HG03280 (cell line): Measurements from ENCODE around the gene WNT1.
A peak's percentile ranks its signal among the peaks of the same experiment; 100 is the strongest.

Experiments used
- ATAC-seq: cut with Tn5 transposase; IDR thresholded peaks from one replicate; pipeline ENCODE4 v1.9.1; 2021; ENCODE audit warnings: mild to moderate bottlenecking, moderate library complexity; ENCODE audit not compliant: unreplicated experiment

WNT1 gene

GRCh38 chr12:48999371-49000131 is 21.4 kb downstream of the WNT1 start, which contains the start of gene DDN:
Gene DDN (minus strand): TSS chr12:48999375. CDS start chr12:48999287, 88 bp downstream.
- ATAC-seq: peak; percentile 35

- no peak for ATAC-seq
These were observed 22.2 kb downstream of the WNT1 start for GRCh38 chr12:49000346-49000745.

GRCh38 chr12:49008943-49009342 is 30.8 kb downstream of the WNT1 start:
- ATAC-seq: no peak

DNA sequence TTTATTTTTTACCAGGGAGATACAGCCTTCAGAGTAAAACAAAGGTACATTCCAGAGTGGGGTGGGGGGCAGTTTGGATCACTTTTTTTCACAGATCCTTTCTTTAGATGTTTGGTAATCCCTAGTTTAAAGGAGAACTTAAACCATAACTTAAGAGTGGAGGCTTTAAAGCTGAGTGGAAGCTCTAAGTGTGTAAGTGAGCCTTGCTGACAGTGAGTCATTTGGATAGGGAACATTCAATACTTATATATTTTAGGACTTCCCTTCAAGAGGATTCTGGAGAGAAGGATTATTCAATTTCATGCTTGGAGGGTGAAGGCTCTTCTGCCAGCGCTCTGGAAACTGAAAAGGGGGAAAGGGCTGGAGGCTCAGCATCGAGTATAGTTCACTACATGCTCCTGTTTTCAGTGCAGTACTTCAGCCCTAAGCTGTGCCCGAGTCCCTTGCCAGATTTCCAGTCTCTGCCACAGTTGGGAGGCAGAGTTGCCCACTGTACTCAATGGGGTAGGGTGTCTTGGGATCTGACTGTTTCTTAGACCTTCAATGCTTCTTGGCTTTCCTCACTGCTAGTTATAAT is 32.1 kb downstream of the WNT1 start:
- ATAC-seq: no peak

- ATAC-seq: no peak
These were observed 34.6 kb downstream of the WNT1 start for GRCh38 chr12:49012739-49013138.

DNA sequence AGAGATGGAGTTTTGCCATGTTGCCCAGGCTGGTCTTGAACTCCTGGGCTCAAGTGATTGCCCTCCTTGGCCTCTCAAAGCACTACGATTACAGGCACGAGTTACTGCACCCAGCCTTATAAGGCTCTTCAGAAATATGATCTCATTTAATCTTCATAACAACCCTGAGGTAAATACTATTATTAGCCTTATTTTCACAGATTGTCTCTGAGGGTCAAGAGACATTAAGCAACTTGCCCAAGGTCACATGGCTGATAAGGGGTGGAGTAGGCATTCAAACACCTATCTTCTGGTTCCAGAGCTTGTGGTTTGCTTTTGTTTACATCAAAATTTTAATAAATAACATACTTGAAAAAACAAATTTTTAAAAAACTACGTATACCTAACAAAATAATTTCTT is 35.3 kb downstream of the WNT1 start:
- no peak for ATAC-seq

DNA sequence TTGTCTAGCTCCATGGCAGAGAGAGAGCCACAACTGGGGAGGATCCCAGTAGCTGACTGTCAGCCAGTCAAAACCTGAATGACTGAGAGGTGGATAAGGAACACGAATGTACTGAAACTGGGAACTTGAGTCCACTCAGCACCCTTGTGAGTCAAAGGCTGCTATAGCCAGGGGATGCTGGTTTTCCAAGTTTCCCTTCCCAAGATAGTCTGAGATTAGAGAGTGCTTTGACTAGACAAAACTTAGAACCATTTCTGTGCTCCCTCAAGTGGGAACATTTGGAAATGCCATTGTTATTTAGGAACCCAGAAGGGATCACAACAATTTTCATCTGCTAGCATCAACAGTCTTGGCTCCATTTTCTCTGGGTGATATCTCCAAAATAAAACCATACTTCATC is 36.4 kb downstream of the WNT1 start:
- ATAC-seq: no peak

- no peak for ATAC-seq
These were observed 37.1 kb downstream of the WNT1 start for GRCh38 chr12:49015196-49015595.

DNA sequence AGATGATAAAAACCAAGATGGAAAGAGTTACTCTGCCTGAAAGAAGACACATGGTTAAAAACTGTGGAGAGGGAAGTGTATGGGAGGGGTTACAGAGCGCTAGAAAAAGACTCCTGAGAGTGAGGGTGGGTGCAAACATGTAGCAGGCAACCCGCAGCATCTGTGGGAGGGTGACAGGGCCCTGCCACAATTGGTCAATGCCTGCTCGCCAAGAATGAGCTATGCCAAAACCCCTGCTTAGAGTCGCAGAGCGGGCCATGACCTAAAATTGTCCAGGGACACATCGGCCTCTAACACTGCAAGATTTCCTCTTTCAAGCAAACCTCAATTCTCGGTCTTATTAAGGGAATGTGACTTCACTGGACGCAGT is 39.8 kb downstream of the WNT1 start:
- ATAC-seq: peak; percentile 9

DNA sequence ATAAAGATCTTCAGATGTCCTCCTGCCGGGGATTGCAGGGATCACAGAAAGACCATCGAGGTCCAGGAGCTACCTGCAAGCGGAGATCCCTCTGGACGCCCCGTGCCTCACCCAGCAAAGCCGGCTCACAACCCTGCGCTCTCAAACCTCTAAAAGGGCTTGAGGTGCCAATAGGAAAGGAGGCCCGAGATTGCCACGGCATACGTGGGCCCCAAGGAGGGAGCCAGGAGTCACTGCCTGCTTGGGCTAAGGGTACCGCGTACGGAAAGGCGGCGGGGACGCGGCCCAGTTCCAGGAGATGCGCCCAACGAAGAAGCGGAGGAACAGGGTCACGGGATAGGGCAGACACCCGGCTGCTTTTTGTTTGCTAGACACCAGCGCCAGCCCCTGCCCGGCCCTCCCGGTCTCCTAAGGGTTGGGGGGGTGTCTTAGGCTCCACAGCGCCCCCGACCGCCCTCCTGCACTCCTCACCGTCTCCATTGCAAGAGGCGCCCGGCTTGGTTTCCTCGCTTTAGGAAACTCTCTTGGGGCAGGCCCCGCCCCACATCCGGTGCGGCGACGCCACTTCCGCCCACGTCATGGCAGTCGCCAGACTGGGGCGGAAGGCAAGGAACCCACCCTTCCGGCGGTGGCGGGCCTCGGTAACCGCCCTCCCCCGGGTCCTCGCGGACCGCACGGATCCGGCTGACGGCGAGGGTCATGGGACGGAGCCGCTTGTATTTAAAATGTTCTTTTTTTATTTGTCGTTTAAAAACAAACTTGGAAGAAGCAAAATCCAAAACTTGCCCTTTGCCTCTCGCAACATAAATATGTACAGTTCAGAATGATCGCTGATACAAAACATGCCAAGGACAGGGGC is 40.4 kb downstream of the WNT1 start, which contains the start of gene PRKAG1:
TSS of gene PRKAG1 (minus strand) at position 516 of the 859 bp plus-strand sequence. CDS start at position 480, 36 bp downstream.
- ATAC-seq: peak; percentile 91

DNA sequence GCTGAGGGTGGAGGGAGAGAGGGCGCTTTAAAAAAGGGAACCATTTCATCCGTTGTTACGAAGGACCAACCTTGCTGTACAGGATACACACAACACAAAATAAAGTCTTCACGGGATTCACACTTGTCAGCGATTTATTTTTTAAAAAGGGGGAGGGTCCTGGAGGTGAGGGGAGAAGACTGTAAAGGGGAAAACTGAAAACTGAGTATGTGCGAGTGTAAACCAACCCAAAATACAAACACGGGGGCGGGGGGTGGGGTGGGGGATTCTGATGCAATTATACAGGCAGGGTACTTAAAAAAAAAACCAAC is 41.0 kb downstream of the WNT1 start:
- no peak for ATAC-seq

DNA sequence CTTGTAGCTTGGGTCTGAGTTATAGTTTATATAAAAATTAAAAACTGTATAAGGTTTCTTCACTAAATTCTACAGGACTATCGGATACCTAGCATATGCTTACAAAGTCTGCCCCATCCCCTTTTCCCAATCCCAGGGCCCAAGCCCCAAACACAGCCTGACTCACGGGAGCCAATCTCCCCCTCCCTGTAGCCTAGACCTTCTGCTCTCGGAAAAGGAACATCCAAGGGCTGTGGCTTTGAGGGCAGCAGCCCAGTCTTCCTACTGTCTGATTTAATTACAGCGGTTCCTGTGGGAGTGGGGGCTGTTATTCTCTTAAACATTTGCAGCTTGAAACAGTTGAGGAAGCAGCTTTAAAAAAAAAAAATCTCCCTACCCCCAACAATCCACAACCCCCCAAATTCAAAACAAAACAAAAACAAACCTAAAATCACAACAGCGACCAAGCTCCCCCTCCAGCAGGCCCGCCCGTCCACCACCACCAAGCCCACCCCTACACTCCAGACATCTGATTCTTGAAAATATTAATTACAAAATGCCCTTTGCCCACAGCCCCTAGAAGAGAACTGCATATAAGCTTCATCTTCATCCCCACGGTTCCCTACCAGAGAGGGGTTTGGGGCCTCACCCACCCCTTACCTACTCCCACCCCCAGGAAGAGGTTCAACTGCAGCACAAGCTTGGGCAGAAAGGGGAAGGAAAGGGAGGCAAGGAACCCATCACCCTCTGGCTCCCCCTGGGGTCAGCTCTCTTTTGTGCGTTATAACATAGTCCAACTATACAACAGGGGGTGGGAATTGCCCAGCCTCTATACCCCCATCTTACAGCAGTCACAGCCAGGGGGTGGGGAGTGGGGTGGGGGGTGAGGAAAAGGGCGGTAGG is 41.6 kb downstream of the WNT1 start:
- no peak for ATAC-seq

GRCh38 chr12:49020441-49020840 is 42.3 kb downstream of the WNT1 start:
- ATAC-seq: no peak

DNA sequence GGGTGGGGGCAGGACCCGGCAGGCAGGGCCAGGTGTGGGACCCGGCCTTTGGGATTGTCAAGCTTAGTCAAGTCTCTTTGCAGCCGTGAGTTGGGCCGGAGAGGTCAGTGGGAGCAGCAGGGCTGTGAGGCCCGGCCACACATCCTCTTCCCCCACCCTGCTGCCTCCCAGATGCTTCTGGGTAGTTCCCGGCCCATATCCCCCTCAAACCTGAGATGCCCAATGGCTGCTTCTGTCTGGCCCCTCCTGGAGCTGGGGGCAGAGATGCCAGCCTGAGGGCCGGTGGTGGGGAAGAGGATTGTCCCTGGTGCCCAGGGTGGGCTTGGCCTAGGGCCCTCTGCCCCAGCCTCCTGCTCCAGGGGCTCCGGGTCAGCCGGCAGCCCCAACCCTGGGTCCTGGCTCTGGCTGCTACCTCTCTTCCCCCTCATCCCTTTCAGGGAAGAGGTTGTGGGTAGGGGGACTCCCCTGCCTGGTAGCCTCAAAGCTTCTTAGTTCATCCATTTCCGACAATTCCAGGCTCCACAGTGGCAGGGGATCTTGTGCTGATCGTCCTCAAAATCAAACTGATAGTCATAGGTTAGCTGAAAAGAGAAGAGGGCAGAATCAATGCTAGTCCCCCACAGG is 43.3 kb downstream of the WNT1 start:
- ATAC-seq: no peak

DNA sequence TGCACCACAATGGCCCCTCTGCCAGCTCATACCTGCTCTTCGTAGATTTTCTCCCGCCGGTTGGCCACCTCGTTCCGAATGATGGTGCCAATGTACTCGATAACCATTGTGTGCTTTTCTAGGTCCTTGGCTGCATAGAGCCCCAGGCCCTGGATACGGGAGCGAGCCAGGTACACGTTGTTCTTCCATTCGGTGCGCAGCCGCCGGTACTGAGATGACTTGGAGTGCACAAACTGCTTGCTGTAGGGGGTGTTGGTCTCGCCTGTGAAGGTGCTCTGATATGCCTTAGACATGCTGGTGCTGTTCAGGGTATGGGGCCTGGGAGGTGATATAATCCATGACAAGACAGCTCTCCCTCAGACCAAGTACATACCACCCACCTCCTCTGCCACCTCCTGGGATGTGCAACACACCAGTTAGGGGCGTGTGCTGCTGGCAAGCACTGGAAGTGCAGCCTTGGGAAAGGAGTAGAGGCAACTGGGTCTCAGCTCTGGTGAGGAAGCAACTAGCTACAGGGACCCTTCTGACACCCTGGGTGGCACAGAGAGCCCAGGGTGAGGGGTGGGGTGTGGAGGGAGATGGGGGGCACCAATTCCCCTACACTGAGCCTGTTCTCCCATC is 44.5 kb downstream of the WNT1 start:
- no peak for ATAC-seq

DNA sequence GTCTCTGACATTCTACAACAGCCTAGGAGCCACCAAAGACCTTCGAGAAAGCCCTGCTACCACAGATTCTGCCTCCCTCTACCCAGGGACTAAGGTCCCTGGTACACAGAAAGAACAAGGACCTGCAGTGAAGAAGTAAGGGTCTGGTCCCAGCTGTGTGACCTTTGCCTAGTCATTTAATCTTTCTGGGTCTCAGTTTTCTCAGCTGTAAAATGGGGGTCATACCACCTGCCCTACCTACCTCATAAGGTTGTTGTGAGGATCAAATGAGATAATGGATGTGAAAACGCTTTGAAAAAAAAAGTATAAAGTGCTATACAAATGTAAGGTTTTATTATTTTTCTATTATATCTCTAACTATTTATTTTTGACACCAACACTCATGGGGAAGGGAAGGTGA is 45.7 kb downstream of the WNT1 start:
- no peak for ATAC-seq

DNA sequence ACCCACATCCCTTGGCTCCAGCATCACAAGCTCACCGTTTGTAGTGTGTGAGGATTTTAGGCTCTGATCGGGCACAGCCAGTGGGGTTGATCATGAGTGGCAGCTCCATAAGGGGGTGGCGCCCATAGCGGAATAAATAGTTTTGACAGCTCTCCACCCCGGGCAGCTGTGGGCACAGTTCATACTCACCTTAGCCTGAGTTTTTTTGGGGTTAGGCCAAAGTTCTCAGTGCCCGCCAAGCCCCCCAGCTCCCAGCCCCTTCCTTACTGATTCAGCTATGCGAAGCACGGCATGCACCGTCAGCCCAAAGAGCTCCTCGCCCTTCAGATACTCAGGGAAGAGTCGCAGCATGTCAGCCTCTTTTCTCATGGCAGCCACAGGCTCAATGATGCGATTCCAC is 46.4 kb downstream of the WNT1 start:
- ATAC-seq: no peak

GRCh38 chr12:49025463-49025862 is 47.3 kb downstream of the WNT1 start:
- no peak for ATAC-seq

DNA sequence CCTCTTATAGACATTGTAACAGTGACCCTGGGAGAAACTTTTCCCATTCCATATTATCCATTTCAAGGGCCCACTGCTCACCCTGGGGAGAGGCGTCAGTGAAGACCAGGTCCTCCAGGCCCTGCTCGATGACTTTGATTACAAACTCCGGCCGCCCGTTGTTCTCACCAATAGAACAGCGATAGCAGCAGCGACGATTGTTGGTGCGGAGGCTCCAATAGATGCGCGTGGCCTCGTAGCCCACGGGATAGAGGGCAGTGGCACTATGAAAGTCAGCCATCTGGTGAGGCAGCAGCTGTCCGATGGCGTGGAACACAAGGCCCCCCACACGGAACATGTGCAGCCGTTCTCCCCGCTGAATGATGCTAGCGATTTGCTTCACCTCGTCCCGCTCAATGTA is 48.0 kb downstream of the WNT1 start:
- no peak for ATAC-seq
